RWPE1 (cell line): ENCODE measurements around the gene GPR108.
"Not testable (repeated sequence)": the region's sequence is repeated elsewhere in the genome, so short reads cannot be mapped to it uniquely, and the experiment has no call there.

Experiments
- CTCF ChIA-PET: fragments of 350-600 bp; sonication (Branson Sonifier 250); formaldehyde crosslinking; extraction: SDS; loops from one replicate; lab custom pipeline; 2021; lab: Yijun Ruan, JAX
- POLR2A ChIA-PET: fragments of 400-600 bp; formaldehyde crosslinking; extraction: SDS; loops from one replicate; lab custom pipeline; 2020; ENCODE audit warnings: antibody characterized with exemption; ENCODE audit not compliant: low non-redundant PET; lab: Yijun Ruan, JAX
- DNase-seq: peaks from one replicate; pipeline ENCODE4 v3.0.0; 2012; ENCODE audit warnings: low spot score
- H3K27ac ChIP-seq: fragments of 450-650 bp; 2 replicates; pipeline ENCODE4 v1.5.1; 2017
- CTCF ChIP-seq: fragments of 450-650 bp; conservative IDR thresholded peaks from 2 replicates; pipeline ENCODE4 v1.5.1; 2017; ENCODE audit warnings: low read depth, mild to moderate bottlenecking

The GPR108 gene

DNA sequence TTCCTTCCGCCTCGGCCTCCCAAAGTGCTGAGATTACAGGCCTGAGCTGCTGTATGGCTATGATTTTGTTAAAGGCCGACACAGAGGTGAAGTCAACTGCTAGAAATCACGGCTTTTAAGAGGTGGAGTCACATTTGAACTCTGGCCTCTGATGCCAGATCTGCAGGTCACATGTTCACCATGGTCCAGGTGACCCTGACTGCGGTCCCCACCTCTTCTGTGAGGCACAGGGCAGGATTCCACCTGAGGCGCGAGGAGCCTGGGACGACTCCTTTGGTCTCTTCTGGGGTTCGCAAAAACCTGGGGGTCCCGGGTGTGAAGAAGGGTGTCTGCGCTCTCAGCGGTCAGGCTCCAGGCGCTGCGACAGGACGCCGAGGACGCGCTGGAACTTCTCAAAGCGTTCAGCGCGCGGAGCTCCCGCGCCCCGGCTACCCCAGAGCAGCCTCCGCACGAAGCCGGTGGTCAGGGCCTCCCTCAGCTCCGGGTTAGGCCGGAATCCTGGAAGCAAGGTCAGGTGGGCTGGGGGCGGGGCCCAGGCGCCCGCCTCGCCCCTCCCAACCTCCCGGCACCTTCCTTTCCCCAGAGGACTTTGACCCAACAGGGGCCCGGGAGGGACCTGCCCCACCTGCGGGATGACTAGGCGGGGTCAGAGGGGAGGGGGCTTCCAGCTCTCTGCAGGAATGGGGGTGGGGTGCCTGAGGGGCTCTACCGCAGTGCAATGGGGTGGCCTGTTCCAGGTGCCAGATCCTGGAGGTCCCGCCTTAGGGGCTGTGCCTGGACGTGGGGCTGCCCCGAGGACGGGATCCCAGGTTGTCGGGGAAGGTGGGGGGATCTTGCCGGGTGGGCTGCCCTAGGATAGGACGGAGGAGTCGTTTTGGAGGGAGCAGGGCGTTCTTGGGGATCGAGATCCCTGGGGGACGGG, 15.1 kb upstream of the GPR108 start:
- POLR2A ChIA-PET = no interaction called here
- DNase-seq = no peak
- no peak for TF ChIP-seq CTCF
- CTCF ChIA-PET = no interaction called here
- H3K27ac ChIP-seq = peak overlapping the region; percentile 11; the same call in 1 of the 2 replicates

- ChIA-PET POLR2A (no interaction called here), CTCF (interaction anchor here (0.6 kb wide), 1 partner anchor 729 kb away, joined by 3 read pairs; no protein-coding TSS in a partner anchor)
- no peak for DNase-seq
- H3K27ac ChIP-seq = peak overlapping the region; percentile 54
- TF ChIP-seq CTCF = no peak
Measured at GRCh38 chr19:6751189-6751588, 13.8 kb upstream of the GPR108 start.

- H3K27ac ChIP-seq = peak overlapping the region; percentile 54
- DNase-seq = no peak
- CTCF ChIA-PET = no interaction called here
- no peak for TF ChIP-seq CTCF
- POLR2A ChIA-PET = no interaction called here
Measured at GRCh38 chr19:6750062-6750461, 12.7 kb upstream of the GPR108 start.

DNA sequence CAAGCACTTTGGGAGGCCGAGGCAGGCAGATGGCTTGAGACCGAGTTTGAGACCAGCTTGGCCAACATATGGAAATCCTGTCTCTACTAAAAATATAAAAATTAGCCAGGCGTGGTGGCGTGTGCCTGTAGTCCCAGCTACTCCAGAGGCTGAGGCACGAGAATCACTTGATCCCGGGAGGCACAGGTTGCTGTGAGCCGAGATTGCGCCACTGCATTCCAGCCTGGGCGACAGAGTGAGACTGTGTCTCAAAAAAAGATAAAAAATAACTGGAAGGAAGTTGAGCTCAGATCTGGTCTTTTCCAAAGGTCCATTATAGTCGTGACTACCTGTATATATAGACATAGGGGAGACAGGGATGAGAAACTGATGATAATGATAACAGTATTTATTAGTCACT, 11.2 kb upstream of the GPR108 start:
- CTCF ChIA-PET, DNase-seq, POLR2A ChIA-PET: not testable (repeated sequence)
- H3K27ac ChIP-seq = peak overlapping the region; percentile 40

DNA sequence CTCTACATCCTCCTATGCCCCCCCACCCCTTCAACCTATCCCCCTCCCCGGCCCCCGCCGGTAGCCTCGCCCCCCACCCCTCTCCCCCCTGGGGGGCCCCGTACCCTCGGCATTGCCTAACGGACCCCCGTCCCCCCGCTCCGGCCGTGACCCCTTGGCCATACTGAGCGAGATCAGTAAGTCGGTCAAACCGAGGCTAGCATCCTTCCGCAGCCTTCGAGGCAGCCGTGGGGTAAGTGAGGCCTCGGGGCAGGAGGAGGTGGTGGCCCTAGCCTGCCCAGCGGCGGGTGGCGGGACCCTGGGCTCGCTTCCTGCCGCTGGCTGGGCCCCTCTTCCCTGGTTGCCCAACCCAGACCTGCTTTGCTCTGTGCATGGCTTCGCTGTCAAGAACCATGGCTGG, 8.6 kb upstream of the GPR108 start:
- no peak for DNase-seq
- no peak for TF ChIP-seq CTCF
- ChIA-PET POLR2A (no interaction called here), CTCF (no interaction called here)
- H3K27ac ChIP-seq = peak overlapping the region; percentile 98

- ChIA-PET CTCF (interaction anchor here (0.5 kb wide), 1 partner anchor 635 kb away, joined by 3 read pairs; no protein-coding TSS in a partner anchor), POLR2A (no interaction called here)
- H3K27ac ChIP-seq = peak overlapping the region; percentile 98
- peak; percentile 90 for DNase-seq
- TF ChIP-seq CTCF = no peak
Measured at GRCh38 chr19:6744381-6745301, 7.3 kb upstream of the GPR108 start.
